Putamen (tissue), 1 donor: Measurements from ENCODE around the gene IBA57.

Experiments
- DNase-seq: peaks from one replicate; pipeline ENCODE4 v3.0.0-alpha.2; 2016; ENCODE audit warnings: low spot score

Gene IBA57

GRCh38 chr1:228165372-228166169, at the start of gene IBA57:
Gene IBA57, plus strand, starts transcription at chr1:228165804. Its CDS starts 13 bp downstream, at chr1:228165817.
- peak; percentile 99 for DNase-seq

DNA sequence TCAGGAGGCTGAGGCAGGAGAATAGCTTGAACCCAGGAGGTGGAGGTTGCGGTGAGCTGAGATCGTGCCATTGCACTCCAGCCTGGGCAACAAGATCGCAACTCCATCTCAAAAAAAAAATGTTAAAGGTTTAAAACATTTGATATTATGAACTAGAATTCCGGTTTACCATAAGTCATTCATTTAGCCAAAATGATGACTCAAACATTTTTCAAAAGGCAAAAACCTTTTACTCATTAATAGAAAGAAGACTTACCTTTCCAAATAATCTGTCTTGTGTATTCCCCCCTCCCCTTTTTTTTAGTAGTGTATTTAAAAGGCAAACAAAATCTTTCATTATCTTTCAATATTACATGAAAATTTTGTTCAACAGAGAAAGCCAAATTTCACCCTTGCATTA, 48.3 kb upstream of the IBA57 start:
- DNase-seq, result no peak

- DNase-seq, result no peak
Observed at GRCh38 chr1:228118040-228118439, 47.6 kb upstream of the IBA57 start.

GRCh38 chr1:228120351-228120750, 45.3 kb upstream of the IBA57 start:
- DNase-seq, result no peak

DNA sequence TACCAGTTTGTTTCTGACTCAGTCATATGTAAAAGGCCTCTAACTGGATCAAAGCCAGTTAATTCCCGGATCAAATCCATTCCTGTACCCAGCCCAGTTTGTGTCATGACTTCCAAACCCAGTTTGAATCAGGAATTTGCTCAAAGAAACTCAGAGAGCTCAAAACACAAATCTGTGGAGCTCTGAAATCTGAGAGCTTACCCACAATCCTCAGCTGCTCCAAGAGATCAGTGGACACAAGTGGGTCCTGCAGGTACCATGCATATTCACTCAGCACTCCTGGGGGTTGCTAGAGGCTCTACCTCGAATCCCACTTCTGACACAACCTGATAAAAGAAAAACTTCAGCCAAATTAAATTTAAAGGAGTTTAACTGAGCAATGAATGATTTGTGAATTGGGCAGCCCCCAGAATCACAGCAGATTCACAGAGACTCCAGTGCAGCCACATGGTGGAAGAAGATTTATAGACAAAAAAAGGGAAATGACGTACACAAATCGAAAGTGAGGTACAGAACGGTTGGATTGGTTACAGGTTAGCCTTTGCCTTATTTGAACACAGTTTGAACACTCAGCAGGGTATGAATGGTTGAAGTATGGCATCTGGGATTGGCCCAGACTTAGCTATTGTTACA, 44.6 kb upstream of the IBA57 start:
- DNase-seq, result no peak

GRCh38 chr1:228122921-228123441, 42.6 kb upstream of the IBA57 start:
- DNase-seq, result no peak

- no peak for DNase-seq
Observed at GRCh38 chr1:228123505-228123904, 42.1 kb upstream of the IBA57 start.

DNA sequence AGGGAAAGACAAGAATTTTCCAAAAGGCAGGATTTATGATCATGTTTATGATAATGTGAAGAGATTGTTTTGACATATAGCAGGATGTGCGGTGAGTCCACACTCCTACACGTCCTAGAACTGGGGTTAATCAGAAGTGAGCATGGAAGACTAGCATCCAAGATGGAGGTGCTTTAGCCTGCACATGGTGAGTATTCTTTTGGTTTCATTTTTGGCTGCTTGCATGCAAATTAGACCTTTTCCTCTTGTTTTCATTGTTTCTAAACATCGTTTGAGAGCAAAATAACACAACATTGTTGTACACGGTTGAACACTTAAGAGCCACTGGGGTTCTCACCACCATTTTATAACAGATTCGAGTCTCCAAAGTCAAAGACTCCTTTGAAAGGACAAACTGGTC, 40.4 kb upstream of the IBA57 start:
- DNase-seq, result no peak

- no peak for DNase-seq
Observed at GRCh38 chr1:228131766-228132165, 33.8 kb upstream of the IBA57 start.

- DNase-seq, result no peak
Observed at GRCh38 chr1:228134591-228134990, 31.0 kb upstream of the IBA57 start.

DNA sequence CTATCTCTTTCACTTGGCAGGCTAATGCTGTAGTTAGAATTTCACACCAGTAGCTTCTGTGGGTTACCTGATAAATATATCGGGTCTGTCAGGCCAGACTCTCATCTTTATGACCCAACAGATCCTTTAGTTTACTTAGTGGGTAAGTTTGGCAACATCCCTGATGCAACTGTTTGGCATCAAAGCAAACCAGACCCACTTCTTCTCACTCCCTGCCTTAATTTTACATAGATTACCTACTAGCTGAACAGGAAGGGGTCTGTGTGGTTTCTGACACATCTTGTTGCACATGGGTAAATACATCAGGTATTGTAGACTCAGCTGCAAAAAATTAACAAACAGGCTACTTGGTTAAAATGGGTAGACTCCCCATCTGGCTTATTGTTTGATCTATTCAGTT, 28.7 kb upstream of the IBA57 start:
- DNase-seq, result no peak

DNA sequence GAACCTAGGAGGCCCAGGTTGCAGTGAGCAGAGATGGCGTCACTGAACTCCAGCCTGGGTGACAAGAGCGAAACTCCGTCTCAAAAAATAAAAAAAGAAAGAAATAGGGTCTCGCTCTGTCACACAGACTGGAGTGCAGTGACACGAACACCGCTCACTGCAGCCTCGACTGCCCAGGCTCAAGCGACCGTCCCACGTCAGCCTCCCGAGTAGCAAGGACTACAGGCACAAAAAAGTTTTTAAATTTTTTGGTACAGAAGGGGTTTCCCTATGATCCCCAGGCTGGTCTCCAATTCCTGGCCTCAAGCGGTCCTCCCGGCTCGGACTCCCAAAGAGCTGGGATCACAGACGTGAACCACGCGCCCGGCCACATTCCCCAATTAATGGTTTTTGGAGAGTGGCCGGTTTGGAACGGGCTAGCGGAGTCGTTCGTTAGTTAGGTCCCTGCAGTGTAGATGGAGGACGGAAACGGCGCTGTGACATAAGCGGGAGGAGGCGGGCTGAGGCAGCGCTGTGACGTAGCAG, 26.1 kb upstream of the IBA57 start:
- no peak for DNase-seq

GRCh38 chr1:228139931-228140723, 25.5 kb upstream of the IBA57 start, which contains the start of gene GUK1:
Gene GUK1, plus strand, starts transcription at chr1:228140279. Its CDS starts 24 bp downstream, at chr1:228140303.
- peak; percentile 98 for DNase-seq

- peak; percentile 28 for DNase-seq
Observed at GRCh38 chr1:228140724-228141225, 24.8 kb upstream of the IBA57 start.

GRCh38 chr1:228141226-228142044, 24.2 kb upstream of the IBA57 start:
- no peak for DNase-seq

DNA sequence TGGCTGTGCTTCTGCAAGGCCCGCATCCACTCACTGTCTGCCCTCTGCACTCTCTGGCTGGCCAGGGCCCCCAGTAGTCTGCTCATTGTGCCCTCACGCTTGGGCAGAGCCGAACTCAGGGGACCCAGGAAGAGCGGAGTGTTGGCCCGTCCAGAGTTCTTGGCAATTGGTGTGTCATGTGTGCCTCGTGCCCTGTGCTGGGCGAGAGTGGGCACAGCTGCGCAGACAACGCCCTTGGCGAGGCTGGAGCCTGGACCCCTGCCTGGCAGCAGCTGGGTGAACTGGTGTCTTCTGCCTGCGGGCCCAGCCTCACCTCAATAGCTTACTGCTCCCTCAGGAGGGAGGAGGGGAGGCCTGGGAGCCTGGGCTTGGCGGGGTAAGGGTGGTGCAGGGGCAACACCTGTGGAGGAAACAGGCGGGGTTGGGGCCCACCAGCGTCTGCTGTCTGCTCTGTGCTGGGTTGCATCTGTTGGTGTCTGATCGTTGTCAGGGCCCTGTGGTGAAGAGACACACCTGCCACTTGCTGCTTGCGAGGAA, 23.4 kb upstream of the IBA57 start:
- no peak for DNase-seq

DNA sequence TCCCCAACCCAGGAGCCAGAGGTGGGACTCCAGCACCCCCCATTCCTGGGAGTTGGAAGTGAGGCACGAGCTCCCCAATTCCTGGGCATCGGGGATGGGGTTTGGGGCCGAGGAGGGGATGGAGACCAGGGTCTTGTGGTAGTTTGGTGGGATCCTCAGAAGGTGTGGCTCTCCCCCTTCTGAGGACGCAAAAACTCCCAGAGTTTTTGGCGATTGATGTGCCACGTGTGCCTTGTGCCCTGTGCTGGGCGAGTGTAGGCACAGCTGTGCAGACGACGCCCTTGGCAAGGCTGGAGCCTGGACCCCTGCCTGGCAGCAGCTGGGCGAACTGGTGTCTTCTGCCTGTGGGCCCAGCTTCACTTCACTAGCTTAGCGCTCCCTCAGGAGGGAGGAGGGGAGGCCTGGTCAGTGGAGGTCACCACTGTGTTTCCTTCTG, 22.9 kb upstream of the IBA57 start:
- peak; percentile 30 for DNase-seq

GRCh38 chr1:228143480-228144192, 22.0 kb upstream of the IBA57 start:
- DNase-seq, result no peak

DNA sequence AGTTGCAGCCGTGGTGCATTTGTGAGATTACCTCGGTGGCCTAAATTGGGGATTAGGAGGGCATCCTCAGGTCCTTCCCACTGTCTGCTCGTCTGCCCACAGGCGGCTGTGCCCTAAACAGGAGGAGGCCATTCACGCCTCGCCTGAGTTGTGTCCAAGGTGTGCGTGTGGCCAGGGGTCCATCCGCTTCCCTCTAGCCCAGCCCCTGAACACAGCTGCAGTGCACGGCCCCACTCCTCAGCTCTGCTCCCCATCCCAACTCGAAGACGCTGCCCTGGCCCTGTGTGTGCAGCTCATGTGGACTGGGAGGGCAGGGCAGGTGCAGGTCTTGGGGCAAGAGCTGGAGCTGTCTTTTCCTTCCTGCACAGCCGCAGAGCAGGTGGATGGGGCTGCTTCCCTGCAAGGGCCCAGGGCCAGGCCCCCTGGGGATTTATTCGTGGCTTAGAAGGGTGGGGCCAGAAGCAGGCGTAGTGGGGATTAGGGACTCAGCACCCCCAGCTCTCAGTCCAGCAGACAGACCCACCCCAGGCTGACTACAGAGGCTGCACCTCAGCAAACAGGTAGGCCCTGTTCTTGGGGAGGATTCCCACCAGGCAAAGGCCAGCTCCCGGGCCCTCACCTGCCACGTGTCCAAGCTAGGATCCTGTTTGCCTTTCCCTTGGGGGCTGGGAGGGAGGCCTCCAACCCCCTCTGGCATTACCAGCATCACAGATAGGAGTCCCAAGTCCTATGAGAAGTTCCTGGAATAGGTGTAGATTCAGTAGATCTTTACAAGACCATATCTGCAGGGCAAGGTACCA, 21.2 kb upstream of the IBA57 start:
- DNase-seq, result no peak
